HEK293 (cell line): ENCODE data around the gene AFG1L.
A peak's percentile ranks its signal among the peaks of the same experiment; 100 is the strongest.
"Not testable (repeated sequence)": the region's sequence is repeated elsewhere in the genome, so short reads cannot be mapped to it uniquely, and the experiment has no call there.

Experiments
- CTCF ChIA-PET: fragments of 350-600 bp; formaldehyde crosslinking; extraction: SDS; loops from one replicate; lab custom pipeline; 2021; ENCODE audit warnings: antibody characterized with exemption; lab: Yijun Ruan, JAX
- POLR2A ChIA-PET: fragments of 300-600 bp; formaldehyde crosslinking; extraction: SDS; loops from one replicate; lab custom pipeline; 2020; ENCODE audit warnings: antibody characterized with exemption, inconsistent platforms; lab: Yijun Ruan, JAX
- H3K27ac ChIP-seq: fragments of 200-500 bp; sonication (Bioruptor generic); 2 replicates; pipeline ENCODE4 v1.5.1; 2014; ENCODE audit warnings: low read depth, low read length, control low read depth, inconsistent platforms; ENCODE audit errors: extremely low read depth
- H3K36me3 ChIP-seq, 2 experiments: fragments of 200-500 bp in 1 of 2; sonication (Bioruptor generic) in 1 of 2; 1 replicate in 1 of 2; 2 replicates in 1 of 2; pipeline ENCODE4 v1.5.1; 2014 to 2017; ENCODE audit warnings: inconsistent platforms in 2 of 2, low read length in 2 of 2; ENCODE audit not compliant: control insufficient read depth in 2 of 2, insufficient read depth in 1 of 2
- H3K4me1 ChIP-seq: fragments of 200-500 bp; sonication (Bioruptor generic); 2 replicates; pipeline ENCODE4 v1.5.1; 2014; ENCODE audit warnings: mild to moderate bottlenecking, low read length, inconsistent platforms; ENCODE audit not compliant: control insufficient read depth, insufficient read depth
- H3K4me3 ChIP-seq: 2 replicates; pipeline ENCODE4 v1.5.1; 2011; ENCODE audit warnings: low read depth, mild to moderate bottlenecking, control low read depth, low read length, moderate library complexity
- H3K9me3 ChIP-seq: fragments of 200-500 bp; sonication (Bioruptor generic); 2 replicates; pipeline ENCODE4 v1.5.1; 2014; ENCODE audit warnings: low read depth, low read length, inconsistent platforms; ENCODE audit not compliant: control insufficient read depth, insufficient read depth
- BCL11A ChIP-seq: fragments of 450-650 bp; formaldehyde crosslinking; IDR thresholded peaks from 2 replicates; pipeline ENCODE4 v1.5.1; 2016; ENCODE audit warnings: low read depth, missing biosample characterization, missing genetic modification characterization
- CTCF ChIP-seq: fragments of 450-650 bp; formaldehyde crosslinking; IDR thresholded peaks from 2 replicates; pipeline ENCODE4 v1.5.1; 2016; ENCODE audit warnings: missing biosample characterization, missing genetic modification characterization
- GFI1B ChIP-seq: fragments of 450-650 bp; formaldehyde crosslinking; IDR thresholded peaks from 2 replicates; pipeline ENCODE4 v1.5.1; 2016; ENCODE audit warnings: missing biosample characterization, missing genetic modification characterization
- IKZF3 ChIP-seq: fragments of 450-650 bp; IDR thresholded peaks from 2 replicates; pipeline ENCODE4 v1.5.0; 2018; ENCODE audit warnings: missing biosample characterization, mild to moderate bottlenecking, missing genetic modification characterization, moderate library complexity
- KLF16 ChIP-seq: fragments of 450-650 bp; formaldehyde crosslinking; IDR thresholded peaks from 2 replicates; pipeline ENCODE4 v1.5.1; 2017; ENCODE audit warnings: missing biosample characterization, missing genetic modification characterization
- KLF9 ChIP-seq: fragments of 450-650 bp; formaldehyde crosslinking; IDR thresholded peaks from 2 replicates; pipeline ENCODE4 v1.5.1; 2016; ENCODE audit warnings: missing biosample characterization, missing genetic modification characterization, low read depth
- REPIN1 ChIP-seq: fragments of 450-650 bp; formaldehyde crosslinking; IDR thresholded peaks from 2 replicates; pipeline ENCODE4 v1.5.1; 2017; ENCODE audit warnings: missing biosample characterization, missing genetic modification characterization, low read depth
- REST ChIP-seq: fragments of 450-650 bp; formaldehyde crosslinking; IDR thresholded peaks from 2 replicates; pipeline ENCODE4 v1.5.1; 2016; ENCODE audit warnings: missing biosample characterization, missing genetic modification characterization
- ZBTB48 ChIP-seq: fragments of 450-650 bp; formaldehyde crosslinking; IDR thresholded peaks from 2 replicates; pipeline ENCODE4 v1.5.1; 2016; ENCODE audit warnings: missing biosample characterization, missing genetic modification characterization
- ZFP37 ChIP-seq: fragments of 450-650 bp; formaldehyde crosslinking; IDR thresholded peaks from 2 replicates; pipeline ENCODE4 v1.5.1; 2016; ENCODE audit warnings: missing biosample characterization, missing genetic modification characterization
- ZIC2 ChIP-seq: fragments of 450-650 bp; formaldehyde crosslinking; IDR thresholded peaks from 2 replicates; pipeline ENCODE4 v1.5.1; 2016; ENCODE audit warnings: missing biosample characterization, missing genetic modification characterization
- ZNF112 ChIP-seq: fragments of 450-650 bp; formaldehyde crosslinking; IDR thresholded peaks from 2 replicates; pipeline ENCODE4 v1.5.0; 2017; ENCODE audit warnings: missing biosample characterization, missing genetic modification characterization
- ZNF121 ChIP-seq: fragments of 450-650 bp; formaldehyde crosslinking; IDR thresholded peaks from 2 replicates; pipeline ENCODE4 v1.5.1; 2016; ENCODE audit warnings: missing biosample characterization, missing genetic modification characterization
- ZNF239 ChIP-seq: fragments of 450-650 bp; formaldehyde crosslinking; IDR thresholded peaks from 2 replicates; pipeline ENCODE4 v1.5.1; 2016; ENCODE audit warnings: missing biosample characterization, missing genetic modification characterization
- ZNF24 ChIP-seq: fragments of 450-650 bp; formaldehyde crosslinking; IDR thresholded peaks from 2 replicates; pipeline ENCODE4 v1.5.1; 2016; ENCODE audit warnings: missing biosample characterization, missing genetic modification characterization
- ZNF48 ChIP-seq: fragments of 450-650 bp; formaldehyde crosslinking; IDR thresholded peaks from 2 replicates; pipeline ENCODE4 v1.5.1; 2016; ENCODE audit warnings: missing biosample characterization, missing genetic modification characterization
- ZNF514 ChIP-seq: fragments of 450-650 bp; formaldehyde crosslinking; IDR thresholded peaks from 2 replicates; pipeline ENCODE4 v1.5.1; 2016; ENCODE audit warnings: missing biosample characterization, missing genetic modification characterization
- ZNF585B ChIP-seq: fragments of 450-650 bp; formaldehyde crosslinking; IDR thresholded peaks from 2 replicates; pipeline ENCODE4 v1.5.1; 2016; ENCODE audit warnings: missing biosample characterization, missing genetic modification characterization
- ZNF670 ChIP-seq: fragments of 450-650 bp; formaldehyde crosslinking; IDR thresholded peaks from 2 replicates; pipeline ENCODE4 v1.5.1; 2016; ENCODE audit warnings: missing biosample characterization, missing genetic modification characterization, low read depth
- ZNF785 ChIP-seq: fragments of 450-650 bp; formaldehyde crosslinking; IDR thresholded peaks from 2 replicates; pipeline ENCODE4 v1.5.1; 2016; ENCODE audit warnings: missing biosample characterization, missing genetic modification characterization
- ZNF830 ChIP-seq: fragments of 450-650 bp; IDR thresholded peaks from 2 replicates; pipeline ENCODE4 v1.5.0; 2018; ENCODE audit warnings: missing biosample characterization, missing genetic modification characterization, low read depth, mild to moderate bottlenecking, moderate library complexity

Gene AFG1L

GRCh38 chr6:108260809-108261569 is 33.9 kb upstream of the AFG1L start, which contains the start of gene SNX3 (continued):
- TF ChIP-seq ZIC2 (peak; percentile 34; the same call in 1 of the 2 replicates), KLF9 (peak; percentile 71; the same call in 1 of the 2 replicates)

GRCh38 chr6:108263371-108263770 is 31.5 kb upstream of the AFG1L start:
- CTCF ChIA-PET = interaction anchor here (0.6 kb wide), 4 partner anchors 16 to 619 kb away, joined by 3 to 4 read pairs (median 3); no protein-coding TSS in a partner anchor
- TF ChIP-seq ZNF48 (tag by site-specific recombination) (no peak), ZNF514 (tag by site-specific recombination) (no peak), ZFP37 (tag by site-specific recombination) (no peak), ZNF24 (tag by site-specific recombination) (no peak), ZBTB48 (tag by site-specific recombination) (no peak), BCL11A (tag by site-specific recombination) (no peak), GFI1B (no peak), ZNF239 (tag by site-specific recombination) (no peak), IKZF3 (tag by site-specific recombination) (no peak), ZNF670 (tag by site-specific recombination) (no peak), ZNF785 (tag by site-specific recombination) (no peak), ZNF121 (tag by site-specific recombination) (no peak)
- 0 out of 2 replicates have a peak, but pooled peaks cover 3% of the 10 kb centered on the region for H3K4me1 ChIP-seq
- H3K36me3 ChIP-seq = peaks cover 2 to 3% of the 10 kb centered on the region in 2 experiments; a peak in 2 of 3 replicates
- POLR2A ChIA-PET = no interaction called here
- no peak overlapping the region for H3K4me3 ChIP-seq
- H3K27ac ChIP-seq = no peak overlapping the region
- no peaks in the 10 kb centered on the region for H3K9me3 ChIP-seq

GRCh38 chr6:108268845-108269244 is 26.0 kb upstream of the AFG1L start:
- Histone ChIP-seq H3K36me3 (no peaks in the 10 kb centered on the region), H3K27ac (no peak overlapping the region)
- POLR2A ChIA-PET = no interaction called here
- CTCF ChIA-PET = interaction anchor here (0.6 kb wide), 1 partner anchor 649 kb away, joined by 3 read pairs; no protein-coding TSS in a partner anchor
- TF ChIP-seq ZNF585B (0 out of 2 replicates have a peak, but pooled peaks have one; percentile 15), ZNF24 (tag by site-specific recombination) (no peak)
- TF ChIP-seq, all 188 proteins: peak for 1
- Histone ChIP-seq H3K4me1 (no peaks in the 10 kb centered on the region), H3K9me3 (no peaks in the 10 kb centered on the region), H3K4me3 (no peak overlapping the region)

GRCh38 chr6:108269955-108270354 is 24.9 kb upstream of the AFG1L start:
- H3K4me1 ChIP-seq, H3K9me3 ChIP-seq, CTCF ChIA-PET, H3K27ac ChIP-seq, H3K4me3 ChIP-seq, H3K36me3 ChIP-seq, POLR2A ChIA-PET: not testable (repeated sequence)

- H3K4me3 ChIP-seq = no peak overlapping the region
- CTCF ChIA-PET = interaction anchor here (0.6 to 1.2 kb wide), 4 partner anchors 64 to 958 kb away, joined by 3 read pairs; no protein-coding TSS in a partner anchor
- no peak for TF ChIP-seq REST
- TF ChIP-seq ZNF112 (tag by site-specific recombination) = no peak
- TF ChIP-seq CTCF (tag by site-specific recombination) = no peak
- TF ChIP-seq KLF16 (tag by site-specific recombination) = no peak
- TF ChIP-seq REPIN1 (tag by site-specific recombination) = no peak
- no peak for TF ChIP-seq ZNF830
These were observed 20.3 kb upstream of the AFG1L start for GRCh38 chr6:108274546-108274945.

More at GRCh38 chr6:108274546-108274945, 20.3 kb upstream of the AFG1L start:
- Histone ChIP-seq H3K4me1 (no peaks in the 10 kb centered on the region), H3K9me3 (no peaks in the 10 kb centered on the region), H3K27ac (no peak overlapping the region), H3K36me3 (no peaks in the 10 kb centered on the region)
- POLR2A ChIA-PET = no interaction called here
